ENCODE measurements around the gene CBX8. TPM values are rescaled to one million over a fixed set of nuclear protein-coding genes. Genes with fewer than 3 reads are reported as not detected.

Gene CBX8
- total RNA-seq, 1 donor from 2014 or later: 9.4 TPM

DNA sequence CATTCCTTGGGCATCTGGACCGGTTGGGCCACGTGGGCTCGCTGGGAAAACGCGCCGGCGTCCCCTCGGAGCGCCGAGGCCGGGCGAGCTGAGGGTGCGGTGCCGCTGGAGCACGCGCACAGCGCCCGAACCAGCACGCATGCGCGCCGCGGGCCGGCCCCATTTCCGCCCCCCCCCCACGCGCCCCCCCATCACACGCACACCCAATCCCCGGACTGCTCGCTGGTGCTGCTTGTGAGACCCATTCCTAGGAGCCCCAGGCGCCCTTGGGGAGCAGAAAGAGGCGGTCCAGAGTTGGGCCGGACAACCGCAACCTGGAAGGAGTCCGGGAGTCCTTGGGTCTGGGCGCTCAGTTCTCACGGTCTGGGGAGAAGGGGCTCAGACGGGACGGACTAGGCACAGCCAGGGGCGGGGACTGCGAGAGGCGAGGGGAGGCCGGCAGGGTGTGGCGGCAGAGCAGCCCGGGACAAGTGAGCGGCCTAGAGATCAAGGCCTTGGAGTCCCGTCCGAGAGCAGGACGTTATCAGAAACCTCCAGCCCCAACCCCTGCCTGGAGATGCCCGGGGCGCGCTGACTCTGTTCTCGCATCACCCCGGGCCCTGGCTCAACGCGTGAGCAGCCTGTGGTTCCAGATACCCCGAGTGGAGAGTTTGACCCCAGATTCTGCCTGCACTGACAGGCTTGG, 6.0 kb upstream of the CBX8 start:
- H3K9me3 Mint-ChIP-seq: peaks cover 8% of the 10 kb centered on the region
- no peak overlapping the region for H3K27ac Mint-ChIP-seq
- H3K4me1 Mint-ChIP-seq: peaks cover 37% of the 10 kb centered on the region
- DNase-seq: no peak
- H3K27me3 Mint-ChIP-seq: peaks cover 66% of the 10 kb centered on the region
- H3K4me3 Mint-ChIP-seq: no peak overlapping the region
- H3K36me3 Mint-ChIP-seq (ENCODE audit: low read depth): peaks cover 15% of the 10 kb centered on the region
- intact Hi-C loops (cut with micrococcal nuclease): no loop called here

GRCh38 chr17:79802039-79802735, 5.3 kb upstream of the CBX8 start:
- intact Hi-C loops (cut with micrococcal nuclease): no loop called here

DNA sequence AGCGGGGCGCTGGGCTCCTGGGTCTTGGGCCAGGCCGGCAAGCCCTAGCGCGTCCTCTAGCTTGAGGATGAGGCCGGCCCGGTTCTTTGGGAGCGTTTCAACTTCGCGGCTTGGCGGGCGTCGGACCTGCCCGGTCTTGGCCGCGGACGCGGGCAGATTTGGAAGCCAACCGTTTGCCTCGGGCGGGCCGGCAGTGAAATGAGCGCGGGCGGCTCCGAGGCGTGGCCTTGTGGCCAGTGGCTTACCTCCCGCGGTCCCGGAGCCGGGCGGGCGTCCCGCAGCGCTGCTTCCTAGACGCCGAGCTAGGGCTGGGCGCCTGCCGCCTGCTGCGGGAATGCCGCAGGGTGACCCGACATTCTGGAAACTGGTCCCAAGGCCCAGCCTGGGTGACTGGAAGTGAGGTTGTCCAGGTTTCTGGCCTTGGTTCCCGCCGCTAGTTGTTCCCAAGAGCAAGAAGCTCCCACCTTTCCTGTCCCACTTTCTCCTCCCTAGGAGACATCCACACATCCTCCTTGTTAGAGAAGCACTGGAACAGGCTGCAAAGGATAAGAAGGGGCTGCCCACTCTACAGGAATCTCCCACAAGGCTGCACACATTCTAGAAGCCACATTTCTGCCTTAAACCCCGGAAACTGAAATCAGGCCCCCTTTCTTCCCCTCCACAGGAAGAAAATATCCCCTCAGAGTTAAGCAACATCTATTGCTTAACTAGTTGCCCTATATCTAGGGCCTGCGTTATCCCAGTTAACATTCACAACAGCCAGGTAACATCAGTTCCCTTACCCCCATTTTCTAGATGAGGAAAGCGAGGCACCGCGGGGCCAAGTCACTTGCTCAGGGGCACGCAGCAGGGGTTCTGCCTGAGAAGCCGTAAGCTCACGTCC, 4.5 kb upstream of the CBX8 start:
- Mint-ChIP-seq H3K4me3 (no peak overlapping the region), H3K4me1 (peaks cover 39% of the 10 kb centered on the region), H3K27me3 (peaks cover 53% of the 10 kb centered on the region), H3K9me3 (peaks cover 8% of the 10 kb centered on the region), H3K27ac (no peak overlapping the region), H3K36me3 (ENCODE audit: low read depth) (peaks cover 15% of the 10 kb centered on the region)
- no peak for DNase-seq
- intact Hi-C loops (cut with micrococcal nuclease): no loop called here

More at GRCh38 chr17:79802039-79802735, 5.3 kb upstream of the CBX8 start:
- Mint-ChIP-seq H3K4me3 (no peak overlapping the region), H3K4me1 (peaks cover 36% of the 10 kb centered on the region), H3K27me3 (peaks cover 60% of the 10 kb centered on the region), H3K9me3 (peaks cover 8% of the 10 kb centered on the region), H3K27ac (peak overlapping the region; percentile 74), H3K36me3 (ENCODE audit: low read depth) (peaks cover 15% of the 10 kb centered on the region)
- no peak for DNase-seq

- Mint-ChIP-seq H3K36me3 (ENCODE audit: low read depth) (peaks cover 20% of the 10 kb centered on the region), H3K27ac (peak overlapping the region; percentile 72), H3K4me1 (peaks cover 44% of the 10 kb centered on the region), H3K9me3 (peaks cover 8% of the 10 kb centered on the region), H3K27me3 (peaks cover 47% of the 10 kb centered on the region), H3K4me3 (peak overlapping the region; percentile 62)
- intact Hi-C loops (cut with micrococcal nuclease): no loop called here
- peak; percentile 83 for DNase-seq
These were observed 3.7 kb upstream of the CBX8 start for GRCh38 chr17:79800325-79801155.

- Mint-ChIP-seq H3K27me3 (peaks cover 39% of the 10 kb centered on the region), H3K4me3 (peak overlapping the region; percentile 62), H3K36me3 (ENCODE audit: low read depth) (peaks cover 23% of the 10 kb centered on the region), H3K27ac (peak overlapping the region; percentile 42), H3K4me1 (peaks cover 36% of the 10 kb centered on the region), H3K9me3 (peaks cover 8% of the 10 kb centered on the region)
- intact Hi-C loops (cut with micrococcal nuclease): loop anchor here (5.0 kb wide), 2 partner anchors 193 to 238 kb away; partner anchors contain the start of genes CCDC40 and TBC1D16
- no peak for DNase-seq
These were observed 2.9 kb upstream of the CBX8 start for GRCh38 chr17:79799538-79800324.

DNA sequence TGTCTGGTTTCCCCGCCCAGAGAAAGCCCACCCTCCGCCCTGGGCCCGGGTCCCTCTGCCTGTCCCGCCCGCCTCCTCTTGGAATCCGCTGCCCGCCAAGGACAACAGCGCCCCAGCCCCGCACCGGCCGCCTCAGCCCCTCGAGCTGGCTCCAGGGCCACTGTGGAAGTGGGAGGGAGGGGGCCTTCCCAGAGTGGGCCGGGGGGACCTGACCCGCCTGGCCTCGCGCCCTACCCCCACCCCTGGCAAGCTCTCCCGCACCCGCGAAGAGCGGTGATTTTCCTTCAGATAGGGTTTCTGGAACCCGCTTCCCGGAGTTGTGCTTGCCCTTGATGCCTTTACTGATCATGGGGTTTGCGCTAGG, 2.3 kb upstream of the CBX8 start:
- Mint-ChIP-seq H3K9me3 (peaks cover 4% of the 10 kb centered on the region), H3K4me1 (peaks cover 31% of the 10 kb centered on the region), H3K36me3 (ENCODE audit: low read depth) (peaks cover 23% of the 10 kb centered on the region), H3K27me3 (peaks cover 35% of the 10 kb centered on the region), H3K4me3 (peak overlapping the region; percentile 62), H3K27ac (peak overlapping the region; percentile 42)
- intact Hi-C loops (cut with micrococcal nuclease): loop anchor here (5.0 kb wide), 2 partner anchors 193 to 238 kb away; partner anchors contain the start of genes CCDC40 and TBC1D16
- DNase-seq: peak; percentile 70

DNA sequence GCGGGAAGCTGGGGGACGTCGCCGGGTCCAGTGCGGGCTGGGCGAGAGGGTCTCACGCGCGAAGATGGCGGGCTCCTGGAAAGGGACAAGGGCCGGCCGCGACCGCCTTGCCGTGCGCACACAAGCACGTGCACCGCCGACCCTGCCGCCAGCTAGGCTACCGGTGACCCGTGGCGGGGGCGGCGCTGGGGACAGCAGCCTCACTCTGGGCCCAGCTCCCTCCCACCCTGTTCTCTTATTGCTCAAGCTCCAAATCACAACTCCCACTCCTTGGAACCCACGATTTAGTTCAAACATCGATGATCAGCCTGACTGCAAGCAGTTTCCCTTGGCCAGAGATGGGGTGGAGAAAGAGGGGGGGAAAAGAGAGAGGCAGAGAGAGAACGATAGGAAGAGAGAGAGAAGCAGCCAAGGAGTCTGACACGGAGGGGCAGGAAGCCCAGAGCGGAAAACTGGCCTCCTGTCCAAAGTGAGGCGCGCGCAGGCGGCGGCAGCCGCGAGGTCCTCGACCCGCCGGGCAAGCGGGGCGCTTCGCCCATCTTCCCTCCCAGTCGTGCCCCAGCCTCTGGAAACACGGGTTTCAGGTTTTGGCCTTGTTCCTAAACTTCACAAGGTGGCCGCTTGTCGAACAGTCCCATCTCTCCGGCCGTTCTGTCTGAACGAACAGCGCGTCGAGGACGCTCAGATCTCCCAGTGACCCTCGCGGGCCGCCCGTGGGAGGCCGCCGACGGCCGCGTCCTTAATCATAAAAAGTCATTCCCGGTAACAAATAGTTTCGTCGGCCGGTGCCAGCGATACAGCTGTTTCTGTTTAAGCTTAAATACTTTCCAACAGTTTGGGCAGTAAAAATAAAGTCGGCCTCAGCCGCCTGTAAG, 1.7 kb upstream of the CBX8 start:
- Mint-ChIP-seq H3K27me3 (peaks cover 36% of the 10 kb centered on the region), H3K4me1 (peaks cover 30% of the 10 kb centered on the region), H3K4me3 (peak overlapping the region; percentile 69), H3K9me3 (peaks cover 4% of the 10 kb centered on the region), H3K36me3 (ENCODE audit: low read depth) (peaks cover 26% of the 10 kb centered on the region), H3K27ac (peak overlapping the region; percentile 51)
- intact Hi-C loops (cut with micrococcal nuclease): loop anchor here (5.0 kb wide), 2 partner anchors 194 to 239 kb away; partner anchors contain the start of genes CCDC40 and TBC1D16
- peak; percentile 70 for DNase-seq

- Mint-ChIP-seq H3K4me1 (peaks cover 30% of the 10 kb centered on the region), H3K9me3 (peaks cover 4% of the 10 kb centered on the region), H3K4me3 (peak overlapping the region; percentile 69), H3K27ac (no peak overlapping the region), H3K27me3 (peaks cover 36% of the 10 kb centered on the region), H3K36me3 (ENCODE audit: low read depth) (peaks cover 27% of the 10 kb centered on the region)
- DNase-seq: peak; percentile 70
- intact Hi-C loops (cut with micrococcal nuclease): loop anchor here (1.0 to 5.0 kb wide), 5 partner anchors 13 to 240 kb away; partner anchors contain the start of genes CBX2, CBX4, CCDC40 and TBC1D16
These were observed 818 bp upstream of the CBX8 start for GRCh38 chr17:79797492-79798298.

DNA sequence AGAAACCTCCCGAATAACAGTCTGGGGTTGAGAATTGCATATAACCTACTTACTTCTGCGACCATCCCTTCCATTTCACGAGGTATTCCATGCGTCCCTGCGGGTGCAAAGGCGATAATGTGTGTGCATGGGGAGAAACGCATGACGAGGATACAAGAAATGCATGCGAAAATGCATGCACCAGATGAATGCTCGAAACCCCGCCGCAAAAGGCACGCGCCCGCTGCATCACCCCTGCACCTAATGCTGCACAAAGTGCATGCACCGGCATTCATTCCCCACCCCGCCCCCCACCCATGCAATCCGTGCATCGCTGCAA, 474 bp downstream of the CBX8 start:
- intact Hi-C loops (cut with micrococcal nuclease): loop anchor here (2.0 to 5.0 kb wide), 4 partner anchors 14 to 241 kb away; partner anchors contain the start of genes CBX2, CCDC40 and TBC1D16
- H3K27ac Mint-ChIP-seq: peak overlapping the region; percentile 72
- H3K27me3 Mint-ChIP-seq: peaks cover 37% of the 10 kb centered on the region
- peak overlapping the region; percentile 85 for H3K4me3 Mint-ChIP-seq
- H3K9me3 Mint-ChIP-seq: peaks cover 4% of the 10 kb centered on the region
- no peak for DNase-seq
- H3K36me3 Mint-ChIP-seq (ENCODE audit: low read depth): peaks cover 25% of the 10 kb centered on the region
- H3K4me1 Mint-ChIP-seq: peaks cover 27% of the 10 kb centered on the region

DNA sequence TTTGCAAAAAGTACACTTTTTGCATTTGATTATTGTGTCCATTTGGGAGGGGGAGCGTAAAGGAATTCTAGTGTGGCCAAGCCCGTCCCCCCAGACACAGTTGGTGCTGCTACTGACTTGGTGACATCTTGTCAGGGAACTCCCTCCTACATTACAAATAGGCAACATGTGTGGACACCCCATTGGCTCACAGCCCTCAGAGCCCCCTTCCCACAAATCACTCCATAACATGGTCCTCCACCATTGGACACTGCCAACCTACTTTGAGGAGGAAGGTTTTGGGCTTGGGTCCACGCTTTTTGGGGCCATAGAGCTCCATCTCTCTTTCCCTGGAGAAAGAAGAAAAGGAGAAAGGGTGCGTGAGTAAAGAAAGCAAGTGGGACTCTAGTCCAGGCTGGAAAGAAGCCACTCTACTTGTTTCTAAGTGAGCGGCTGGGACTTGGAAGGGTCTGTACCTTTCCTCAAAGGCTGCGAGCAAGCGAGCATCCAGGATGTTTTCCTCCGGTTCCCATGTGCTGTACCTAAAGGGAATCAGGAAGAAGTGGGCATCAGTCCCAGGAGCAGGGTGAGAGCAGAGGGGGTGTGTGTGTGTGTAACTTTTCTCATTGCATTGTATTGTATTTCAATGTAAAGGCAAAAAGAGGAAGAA, 958 bp downstream of the CBX8 start:
- H3K27ac Mint-ChIP-seq: peak overlapping the region; percentile 72
- peaks cover 4% of the 10 kb centered on the region for H3K9me3 Mint-ChIP-seq

More for the DNA sequence above, 958 bp downstream of the CBX8 start:
- no peak for DNase-seq
- Mint-ChIP-seq H3K4me1 (peaks cover 27% of the 10 kb centered on the region), H3K4me3 (peak overlapping the region; percentile 85), H3K27me3 (peaks cover 38% of the 10 kb centered on the region), H3K36me3 (ENCODE audit: low read depth) (peaks cover 25% of the 10 kb centered on the region)
- intact Hi-C loops (cut with micrococcal nuclease): loop anchor here (2.0 to 5.0 kb wide), 4 partner anchors 15 to 241 kb away; partner anchors contain the start of genes CBX2, CCDC40 and TBC1D16

Measured in activated CD4-positive, alpha-beta T cell treated with anti-CD3 and anti-CD28 coated beads, Interleukin-2, amount 10 ng/mL, durations not matched to agents 24 days and 14 days (primary cell).